HG03439 (cell line): ENCODE measurements around the gene HOXA10.

Experiments
- ATAC-seq: cut with Tn5 transposase; IDR thresholded peaks from one replicate; pipeline ENCODE4 v1.9.1; 2021; ENCODE audit warnings: mild to moderate bottlenecking, moderate library complexity; ENCODE audit not compliant: unreplicated experiment

Gene HOXA10

DNA sequence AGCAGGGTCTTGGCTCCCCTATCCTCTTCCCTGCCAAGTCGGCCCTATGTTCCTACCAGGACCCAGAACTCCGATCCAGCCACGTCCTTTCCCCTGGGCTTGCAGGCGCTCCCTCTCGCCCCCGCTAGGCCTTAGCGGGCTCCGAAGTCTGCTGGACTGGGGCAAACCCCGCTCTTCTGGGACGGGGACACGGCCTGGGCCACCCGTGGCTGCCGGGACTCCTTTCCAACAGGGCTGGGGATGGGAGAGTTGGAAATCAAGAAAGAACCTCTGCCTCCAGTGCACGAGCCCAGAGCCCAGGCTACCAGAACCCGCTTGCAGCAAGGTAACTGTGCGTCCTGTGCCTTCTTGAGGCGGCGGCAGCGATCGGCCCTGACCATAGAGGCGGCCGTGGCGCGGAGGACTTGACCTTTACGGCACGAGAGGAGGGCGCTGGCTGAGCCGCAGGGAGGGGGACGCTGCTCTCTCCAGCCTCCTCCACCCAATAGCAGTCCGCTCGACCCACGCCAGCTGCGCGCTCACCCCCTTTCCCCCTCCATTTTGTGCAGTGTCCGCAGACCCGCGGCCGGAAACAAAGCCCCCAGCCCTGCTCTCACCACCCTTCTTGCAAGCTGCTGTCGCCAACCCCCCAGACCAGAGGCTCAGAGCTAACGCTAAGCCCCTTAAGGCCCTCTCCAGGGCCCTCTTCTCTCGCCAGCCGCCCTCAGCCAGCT, 17.9 kb upstream of the HOXA10 start:
- no peak for ATAC-seq

DNA sequence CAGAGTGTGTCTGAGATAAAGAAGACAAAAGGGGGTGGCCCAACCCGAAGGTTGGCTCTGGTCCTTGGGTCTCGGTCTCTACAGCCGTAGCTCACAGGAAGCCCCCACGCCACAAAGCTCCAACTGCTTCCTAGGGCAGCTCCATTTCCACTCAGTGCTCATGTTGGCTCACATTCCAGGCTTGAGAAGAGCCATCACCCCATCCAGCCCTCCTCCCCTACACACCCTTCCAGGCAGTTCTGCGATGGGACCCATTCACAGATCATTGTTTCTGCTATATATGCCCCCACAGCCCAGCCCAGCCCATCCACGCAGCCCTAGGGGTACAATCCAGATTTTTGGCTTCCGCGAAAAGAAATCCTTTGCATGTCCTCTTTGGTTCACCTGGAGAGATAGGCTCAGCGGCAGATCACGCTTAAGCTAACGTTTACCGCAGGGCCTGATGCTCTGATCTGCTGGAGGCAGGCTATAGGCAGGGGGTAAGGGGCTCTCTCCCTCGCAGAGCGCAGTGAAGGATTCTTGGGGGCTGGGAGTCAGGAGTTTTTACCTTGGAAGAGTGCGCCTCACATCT, 17.1 kb upstream of the HOXA10 start:
- no peak for ATAC-seq

DNA sequence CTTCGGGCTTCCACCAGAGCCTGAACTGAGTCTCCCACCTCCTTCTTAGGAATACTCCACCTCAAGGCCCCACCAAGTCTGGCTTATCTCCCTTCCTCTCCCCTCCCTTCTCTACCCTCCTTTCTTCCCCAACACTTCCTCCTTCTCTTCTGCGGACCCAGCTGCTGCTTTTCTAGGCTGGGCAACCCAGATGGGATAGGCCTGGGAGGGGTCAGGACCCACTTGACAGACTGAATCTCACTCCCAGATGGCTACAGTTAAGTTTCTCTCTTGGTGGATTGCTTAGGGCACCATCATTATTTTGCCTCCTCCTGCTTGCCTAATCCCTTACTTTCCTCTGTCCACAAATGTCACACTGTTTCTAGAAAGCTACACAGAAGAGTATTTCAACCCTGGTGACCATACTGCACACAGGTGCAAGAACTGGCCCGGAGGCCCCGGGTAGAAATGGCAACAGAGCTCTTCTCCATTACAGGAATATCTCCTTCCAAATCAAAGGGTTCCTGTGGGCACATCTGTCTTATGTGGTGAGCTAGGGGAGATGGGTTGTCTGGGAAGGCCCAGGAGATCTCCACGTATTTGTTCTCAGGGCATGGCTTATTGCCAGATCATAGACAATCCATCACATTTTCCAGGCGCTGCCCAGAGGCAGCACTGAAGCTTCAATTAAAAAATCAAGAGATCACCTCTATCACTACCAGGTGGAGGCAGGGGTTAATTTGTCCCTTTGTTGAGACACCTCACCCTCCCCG, 16.1 kb upstream of the HOXA10 start:
- no peak for ATAC-seq

DNA sequence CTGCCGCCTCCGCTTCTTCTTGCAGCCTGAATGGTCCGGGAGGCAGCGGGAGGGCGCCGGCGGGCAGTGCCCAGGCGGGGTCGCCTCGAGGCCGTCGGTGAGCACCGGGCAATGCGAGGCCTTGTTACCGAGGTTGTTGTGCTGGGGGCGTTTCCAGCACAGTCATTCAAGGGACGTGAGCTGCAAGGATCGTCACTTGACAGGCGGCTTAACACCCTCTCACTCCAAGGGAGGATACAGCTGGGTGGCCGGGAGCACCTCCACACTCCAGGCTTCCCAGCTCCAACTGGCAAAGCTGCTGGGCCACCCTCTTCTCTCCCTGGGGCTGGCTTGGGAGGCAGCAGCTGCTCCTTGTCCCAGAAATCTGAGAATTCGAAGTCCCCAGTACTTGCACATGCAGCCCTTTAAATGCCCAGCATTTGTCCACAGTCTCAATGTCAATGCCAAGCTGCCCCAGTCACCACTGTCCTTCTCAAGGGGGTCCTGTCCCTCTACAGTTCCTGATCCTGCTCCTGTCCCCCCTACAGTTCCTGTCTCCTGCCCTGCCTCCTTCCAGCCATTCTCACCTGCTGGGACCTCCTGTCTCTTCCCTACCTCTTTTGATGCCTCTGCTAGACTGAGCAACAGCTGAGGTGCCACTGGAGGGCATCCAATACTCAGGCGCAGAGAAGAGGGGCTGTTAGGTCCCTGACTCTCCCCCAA, 15.3 kb upstream of the HOXA10 start:
- ATAC-seq = no peak

DNA sequence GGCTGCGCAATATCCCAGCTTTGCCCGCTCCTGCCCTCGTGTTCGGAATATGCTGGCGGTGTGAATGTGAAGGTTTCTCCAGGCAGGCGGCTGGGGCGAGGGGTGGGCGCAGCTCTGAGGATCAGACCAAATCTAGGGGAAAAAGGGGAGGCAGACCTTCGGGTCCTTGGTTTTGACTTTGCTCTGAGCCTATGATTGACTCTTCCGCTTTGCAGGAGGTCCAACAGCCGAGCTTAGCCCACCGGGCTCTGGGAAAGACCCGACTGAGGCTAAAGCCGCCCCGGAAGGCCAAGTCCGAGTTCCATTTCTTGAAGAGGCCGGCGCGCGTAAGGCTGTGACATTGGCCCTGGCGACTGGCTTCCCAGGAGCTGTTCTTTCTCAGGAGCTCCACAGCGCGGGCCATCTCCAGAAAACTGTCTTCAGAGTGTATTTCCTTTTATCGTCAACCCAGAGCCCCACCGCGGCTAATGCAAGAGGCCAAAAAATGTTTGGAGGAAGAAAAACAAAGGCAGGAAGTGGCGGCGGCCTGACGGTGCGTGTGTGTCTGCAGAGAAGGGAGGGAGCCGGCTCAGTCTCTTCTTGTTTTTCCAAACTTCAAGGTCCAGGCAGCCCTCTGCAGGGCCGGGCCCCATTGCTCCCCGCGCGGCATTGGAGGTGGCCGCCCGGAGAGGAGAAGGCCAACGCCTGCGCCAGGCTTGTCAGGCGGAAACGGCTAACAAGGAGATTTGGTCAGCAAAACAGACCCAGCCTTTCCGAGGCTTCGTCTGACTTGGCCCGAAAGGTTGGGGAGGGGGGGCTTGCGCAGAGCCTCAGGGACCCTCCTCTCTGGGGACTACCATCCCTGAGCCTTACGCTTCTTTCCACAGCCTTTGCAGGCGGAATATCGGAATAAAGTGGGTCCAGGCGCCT, 14.5 kb upstream of the HOXA10 start:
- no peak for ATAC-seq

DNA sequence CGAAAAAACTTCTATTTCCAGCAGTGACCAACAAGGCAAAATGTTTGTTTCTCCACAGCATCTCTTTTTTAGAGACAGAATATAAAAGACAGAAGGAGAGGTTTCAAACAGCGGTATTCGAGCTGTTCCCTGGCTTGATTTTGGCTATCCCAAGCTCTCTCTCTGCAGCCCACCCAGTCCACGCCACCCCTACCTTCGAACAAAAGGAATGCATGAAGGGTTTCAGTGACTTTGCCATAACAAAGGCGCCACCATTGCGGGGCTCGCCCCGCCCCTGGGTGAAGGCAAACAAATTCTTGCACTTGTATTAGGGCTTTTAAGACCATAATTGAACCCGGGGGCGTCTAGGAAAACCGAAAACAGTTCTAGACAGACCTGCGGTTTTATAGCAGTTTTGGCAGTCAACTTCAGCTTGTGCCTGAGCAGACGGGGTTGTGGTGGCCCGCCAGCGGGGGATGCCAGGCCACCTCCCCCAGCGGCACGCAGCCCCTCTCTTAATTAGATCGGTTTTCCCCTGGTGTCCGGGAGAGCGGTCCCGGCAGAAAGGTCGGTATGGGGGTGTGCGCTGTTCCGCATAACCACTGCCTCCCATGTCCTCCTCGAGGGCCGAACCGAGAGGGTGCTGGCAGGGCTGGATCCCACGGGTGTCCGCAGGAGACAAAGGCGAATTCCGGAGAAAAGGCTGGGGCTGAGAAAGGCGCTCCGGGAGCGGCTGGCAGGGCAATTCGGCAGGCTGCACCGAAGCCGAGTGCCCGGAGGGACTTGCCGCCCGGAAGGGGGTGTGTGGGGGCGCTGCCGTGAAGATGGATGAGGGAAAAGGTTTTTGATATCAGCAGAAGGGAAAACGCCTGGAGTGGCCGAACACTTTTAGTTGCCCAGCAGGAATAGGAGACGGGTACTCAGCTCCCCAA, 13.6 kb upstream of the HOXA10 start:
- ATAC-seq = no peak

DNA sequence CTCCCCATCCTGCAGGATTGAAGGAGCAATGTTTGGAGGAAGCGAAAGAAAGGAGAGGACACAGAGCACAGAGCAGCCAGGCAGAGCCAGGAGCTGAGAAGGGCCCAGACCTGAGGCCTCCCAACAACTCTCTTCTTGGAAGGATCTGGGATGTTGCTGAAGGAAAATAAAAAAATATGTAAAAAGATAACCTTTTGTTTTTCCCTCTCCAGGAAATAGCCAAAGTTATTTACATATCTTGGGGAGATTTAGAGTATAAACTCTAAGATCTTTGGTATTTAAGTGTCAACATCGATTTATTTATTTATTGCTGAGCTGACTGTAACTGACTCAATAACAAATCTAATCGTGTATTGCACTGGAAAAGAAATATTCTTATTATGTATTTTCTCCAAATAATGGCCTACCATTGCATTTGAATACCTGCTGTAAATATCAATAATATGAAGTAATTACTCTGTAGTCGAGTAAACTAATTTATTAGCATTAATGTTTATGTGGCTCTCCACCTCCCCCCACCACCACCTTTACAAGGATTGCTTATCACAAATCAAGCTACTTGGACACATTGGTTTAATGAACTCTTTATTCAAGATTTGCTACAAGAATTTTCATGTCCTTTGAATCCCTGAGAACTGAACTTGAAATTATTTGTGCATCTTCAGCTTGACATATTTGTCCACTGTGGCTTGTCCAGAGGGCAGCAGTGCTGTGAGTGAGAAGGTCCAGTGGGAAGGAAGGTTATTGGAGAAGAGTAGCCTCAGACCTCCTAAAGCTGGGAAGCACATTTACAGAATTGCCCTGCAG, 12.8 kb upstream of the HOXA10 start:
- no peak for ATAC-seq

DNA sequence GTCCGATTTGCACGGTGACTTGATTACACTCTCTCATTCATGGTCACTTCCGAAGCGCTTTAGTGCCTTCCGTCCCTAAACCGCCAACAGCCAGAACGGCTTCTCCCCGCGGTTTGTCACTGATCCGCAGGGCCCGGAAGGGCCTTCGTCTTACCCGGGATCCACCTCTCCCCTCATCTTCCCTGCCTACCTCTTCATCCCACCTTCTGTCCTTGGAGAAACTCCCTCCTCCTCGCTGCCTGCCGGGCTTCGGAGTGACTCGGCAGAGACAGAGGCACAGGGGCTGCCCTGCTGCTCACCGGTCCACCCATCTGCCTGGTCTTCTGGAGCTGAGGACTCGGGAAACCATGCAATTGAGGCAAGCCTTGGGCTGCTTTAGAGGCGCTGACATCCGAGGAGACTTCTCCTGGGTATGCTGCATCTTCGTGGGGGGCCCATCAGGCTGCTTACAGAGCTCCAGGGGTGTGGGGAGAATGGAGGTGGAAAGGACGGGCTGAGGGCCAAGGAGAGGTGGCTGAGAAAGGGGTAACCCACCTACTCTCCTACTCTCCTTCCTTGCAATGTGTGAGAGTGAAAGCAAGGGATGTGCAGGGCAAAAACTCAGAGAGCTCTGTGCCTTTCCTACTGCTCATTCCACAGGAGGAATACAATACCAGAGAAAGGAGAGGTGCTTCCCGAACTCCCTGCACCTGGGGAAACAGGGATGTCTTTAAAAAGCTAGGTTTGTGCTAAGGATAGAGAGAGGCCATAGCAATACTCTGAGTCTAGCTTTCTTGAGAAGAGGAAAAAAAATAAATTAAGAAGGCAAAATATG, 11.9 kb upstream of the HOXA10 start:
- ATAC-seq = no peak

DNA sequence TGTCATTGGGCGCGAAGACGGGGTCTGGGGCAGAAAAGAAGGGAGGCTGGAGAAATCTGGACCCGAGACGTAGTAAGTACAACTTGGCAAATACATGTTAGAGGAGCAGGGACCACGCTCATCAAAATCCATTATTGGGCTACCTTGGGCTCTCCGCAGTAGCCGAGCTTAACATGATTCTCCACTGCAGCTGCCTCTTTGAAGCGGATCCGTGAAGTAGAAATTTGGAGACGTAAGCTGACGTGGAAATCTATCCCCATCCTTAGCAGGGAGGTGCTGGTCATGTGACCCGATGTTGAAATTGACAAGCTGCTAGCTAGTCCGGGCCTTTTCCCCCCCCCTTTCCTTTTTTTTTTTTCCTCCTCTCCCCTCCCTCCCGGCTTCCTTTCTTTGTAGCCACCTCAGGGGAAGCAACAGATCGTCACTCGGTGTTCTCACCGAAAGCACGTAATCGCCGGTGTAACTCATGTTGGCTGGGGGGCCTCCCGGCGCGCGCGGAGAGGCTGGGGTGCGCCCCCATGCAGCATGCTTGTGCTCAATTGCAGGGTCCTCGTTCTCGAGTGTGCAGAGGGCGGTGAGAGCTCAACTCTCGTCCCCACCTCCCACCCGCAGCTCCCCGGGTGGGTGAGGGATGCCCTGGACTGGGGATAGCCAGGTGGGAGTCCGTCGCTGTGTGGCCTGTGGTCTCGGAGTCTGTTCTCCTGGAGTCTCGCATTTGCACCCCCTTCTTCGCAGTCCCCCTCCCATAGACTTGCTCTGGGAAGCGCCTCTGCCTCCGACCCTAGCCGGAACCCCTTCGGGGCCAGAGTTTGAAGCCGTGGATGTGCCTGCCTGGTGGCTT, 11.1 kb upstream of the HOXA10 start, which contains the start of gene HOXA11:
HOXA11 (minus strand) TSS at position 220 of the 841 bp plus-strand sequence; CDS start at position 132, 88 bp downstream.
- ATAC-seq = no peak

DNA sequence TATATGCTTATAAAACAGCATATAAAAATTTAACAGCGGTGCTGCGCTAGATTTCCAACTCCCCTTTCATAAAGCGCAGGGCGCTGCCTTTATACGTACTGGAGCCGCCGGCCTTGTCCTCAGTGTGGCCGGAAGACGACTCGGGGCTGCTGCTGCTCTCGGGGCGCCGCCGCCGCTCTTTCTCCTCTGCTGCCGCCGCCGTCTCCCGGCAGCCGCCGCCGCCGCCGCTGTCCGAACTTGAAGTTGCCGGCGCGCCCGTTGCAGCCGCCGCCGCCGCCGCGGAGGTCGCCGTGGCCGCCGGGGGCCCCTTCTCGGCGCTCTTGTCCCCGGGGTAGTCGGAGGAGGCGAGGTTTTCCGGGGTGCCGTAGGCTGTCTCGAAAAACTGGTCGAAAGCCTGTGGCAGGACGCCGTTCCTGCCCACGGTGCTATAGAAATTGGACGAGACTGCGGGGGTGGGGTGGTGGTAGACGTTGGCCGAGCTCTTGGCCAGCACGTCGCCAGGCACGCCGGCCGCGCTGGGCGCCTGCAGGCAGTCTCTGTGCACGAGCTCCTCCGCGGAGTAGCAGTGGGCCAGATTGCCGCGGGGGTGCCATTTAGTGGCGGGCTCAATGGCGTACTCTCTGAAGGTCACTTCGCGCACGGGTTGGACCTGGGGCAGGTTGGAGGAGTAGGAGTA, 10.4 kb upstream of the HOXA10 start:
- no peak for ATAC-seq

DNA sequence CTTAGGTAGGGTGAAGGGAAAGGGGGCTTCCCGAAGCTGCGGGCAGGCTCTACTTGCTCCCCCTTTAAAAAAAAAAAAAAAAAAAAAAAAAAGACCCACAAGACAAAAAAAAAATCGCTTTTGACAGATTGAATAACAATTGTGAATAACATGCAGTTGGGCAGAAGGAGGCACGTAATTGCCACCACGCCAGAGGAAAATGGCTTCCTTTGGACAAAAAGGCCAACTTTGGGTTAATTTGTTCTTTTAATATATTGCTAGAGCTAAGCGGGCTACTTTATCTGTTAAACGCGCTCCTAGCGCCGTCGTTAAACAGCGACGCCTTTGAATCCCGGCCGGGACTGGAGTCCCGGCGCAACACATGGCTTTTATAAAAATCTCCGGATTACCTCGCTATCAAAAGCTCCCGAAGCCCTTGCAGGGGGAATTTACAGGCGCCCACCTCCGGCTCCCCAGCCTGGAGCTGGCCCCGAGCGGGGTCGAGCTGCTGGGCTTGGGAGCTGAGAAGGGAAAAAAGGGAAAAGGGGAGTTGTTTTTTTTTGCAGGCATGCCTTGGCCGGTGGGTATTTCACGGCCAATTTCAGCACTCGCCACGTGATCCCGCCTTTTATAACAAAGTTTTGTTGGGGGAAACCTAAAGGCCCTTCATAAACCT, 9.7 kb upstream of the HOXA10 start:
- ATAC-seq = no peak

DNA sequence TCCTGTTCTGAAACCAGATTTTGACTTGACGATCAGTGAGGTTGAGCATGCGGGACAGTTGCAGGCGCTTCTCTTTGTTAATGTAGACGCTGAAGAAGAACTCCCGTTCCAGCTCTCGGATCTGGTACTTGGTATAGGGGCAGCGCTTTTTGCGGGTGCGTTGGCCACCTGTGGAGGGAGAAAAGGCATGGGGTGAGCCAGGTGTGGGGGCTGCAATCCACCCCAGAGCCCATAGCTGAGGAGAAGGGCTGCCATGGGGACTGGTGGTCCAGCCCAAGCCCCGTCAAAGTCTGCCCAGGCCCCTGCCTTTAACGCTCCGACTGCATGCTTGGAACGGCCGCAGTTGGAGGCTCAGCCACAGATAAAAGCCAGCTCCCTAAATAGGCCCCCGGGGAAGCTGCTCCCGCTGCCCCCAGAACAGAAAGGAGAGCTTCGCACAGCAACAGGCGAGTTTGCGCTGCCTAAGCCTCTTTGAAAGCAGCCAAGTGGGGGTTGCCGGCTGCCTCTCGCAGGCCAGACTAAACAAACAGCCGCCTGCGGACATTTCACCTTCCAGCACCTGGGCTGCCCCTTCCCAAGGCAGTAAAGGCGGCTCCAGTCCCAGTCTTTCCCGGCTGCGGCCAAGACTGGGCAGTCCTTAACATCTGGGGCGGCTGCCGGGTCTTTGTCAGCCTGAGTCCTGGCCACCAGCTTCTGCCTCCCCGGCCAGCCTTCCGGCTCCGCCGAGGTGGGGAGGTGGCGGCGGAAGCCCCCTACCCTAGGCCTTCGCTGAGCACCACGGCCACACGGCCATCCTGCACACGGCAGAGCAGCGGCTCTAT, 9.0 kb upstream of the HOXA10 start:
- ATAC-seq = no peak

DNA sequence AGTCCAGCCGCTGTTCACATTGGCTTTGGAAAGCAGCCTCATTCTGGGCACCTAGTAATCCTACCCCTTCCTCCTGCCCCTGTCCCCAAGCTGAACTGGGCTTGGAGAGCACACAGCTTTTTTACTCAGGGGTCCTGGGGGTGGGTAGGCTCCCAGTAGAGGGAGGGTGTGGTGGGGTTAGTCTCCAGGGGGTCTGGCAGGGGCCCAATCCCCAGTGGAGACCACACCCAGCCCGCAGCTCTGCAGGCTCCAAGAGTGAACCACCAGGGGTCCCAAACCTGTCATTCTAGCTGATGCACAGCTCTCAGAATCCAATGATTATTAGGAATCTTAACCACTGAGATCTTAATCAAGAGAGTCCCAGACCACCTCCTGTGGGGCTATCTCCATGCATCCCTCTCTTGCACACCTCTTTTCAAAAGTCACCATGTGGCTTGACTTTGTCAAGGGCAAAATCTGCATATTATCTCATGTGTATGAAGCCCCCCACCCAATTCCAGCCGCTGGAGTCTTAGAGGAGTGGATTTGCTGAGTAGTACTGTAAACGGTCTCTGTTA, 8.2 kb upstream of the HOXA10 start:
- ATAC-seq = no peak

DNA sequence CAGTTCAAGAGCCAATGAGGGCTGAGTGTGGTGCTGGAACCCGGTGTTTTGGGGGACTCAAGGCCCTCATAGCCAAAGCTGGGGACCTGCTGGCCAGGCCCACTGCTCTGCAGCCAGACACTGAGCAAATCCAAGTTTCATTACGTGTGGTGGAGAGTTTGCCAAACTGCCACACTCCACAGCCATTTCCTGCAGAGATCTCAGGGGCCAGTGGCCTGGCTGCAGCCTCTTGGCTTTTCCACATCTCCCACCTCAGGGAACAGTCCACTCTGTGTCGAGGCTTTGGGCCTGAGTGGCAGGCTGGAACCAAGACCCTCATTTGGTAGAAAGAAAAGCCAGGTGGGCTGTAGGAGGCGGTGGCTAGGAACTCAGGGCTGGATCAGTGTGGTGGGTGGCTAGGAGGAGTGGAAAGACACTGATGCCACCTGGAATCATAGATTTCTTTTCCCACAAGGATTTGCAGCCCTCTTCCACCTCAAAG, 7.7 kb upstream of the HOXA10 start:
- ATAC-seq = no peak
